HL-60 (cell line): ENCODE data around the gene CHCHD3.

Source experiments
- DNase-seq, 2 experiments: peaks; one replicate each; pipeline ENCODE4 v3.0.0-alpha.2; 2010 to 2020; ENCODE audit warnings: low read depth in 1 of 2, low spot score in 1 of 2
- H3K27ac ChIP-seq: fragments of 250-450 bp; sonication (Bioruptor Pico); replicated peaks from 2 replicates; pipeline ENCODE4 v1.5.1; 2020; ENCODE audit warnings: mild to moderate bottlenecking, moderate library complexity
- H3K27me3 ChIP-seq: fragments of 250-450 bp; sonication (Bioruptor Pico); 2 replicates; pipeline ENCODE4 v1.5.1; 2021; ENCODE audit warnings: mild to moderate bottlenecking, moderate library complexity; ENCODE audit not compliant: insufficient read depth, poor library complexity, severe bottlenecking
- H3K4me3 ChIP-seq: replicated peaks from 2 replicates; pipeline ENCODE4 v1.5.1; 2011; ENCODE audit warnings: mild to moderate bottlenecking, control low read depth, low read length; ENCODE audit not compliant: insufficient read depth
- GABPA ChIP-seq: IDR thresholded peaks from 2 replicates; pipeline ENCODE4 v1.6.1; 2012; ENCODE audit warnings: low read depth
- POLR2AphosphoS5 ChIP-seq: IDR thresholded peaks from 2 replicates; pipeline ENCODE4 v1.6.1; 2012; ENCODE audit warnings: low read depth
- REST ChIP-seq: IDR thresholded peaks from 2 replicates; pipeline ENCODE4 v1.6.1; 2012; ENCODE audit warnings: low read depth; ENCODE audit not compliant: insufficient replicate concordance
- SPI1 ChIP-seq: IDR thresholded peaks from 2 replicates; pipeline ENCODE4 v1.6.1; 2012; ENCODE audit warnings: low read depth, mild to moderate bottlenecking, borderline replicate concordance
- TF ChIP-seq, protein P1 (sequence below): IDR thresholded peaks from one replicate; pipeline ENCODE4 v1.5.1; 2011; ENCODE audit warnings: low read length, control low read depth, inconsistent platforms; ENCODE audit not compliant: insufficient read depth

CHCHD3 gene

DNA sequence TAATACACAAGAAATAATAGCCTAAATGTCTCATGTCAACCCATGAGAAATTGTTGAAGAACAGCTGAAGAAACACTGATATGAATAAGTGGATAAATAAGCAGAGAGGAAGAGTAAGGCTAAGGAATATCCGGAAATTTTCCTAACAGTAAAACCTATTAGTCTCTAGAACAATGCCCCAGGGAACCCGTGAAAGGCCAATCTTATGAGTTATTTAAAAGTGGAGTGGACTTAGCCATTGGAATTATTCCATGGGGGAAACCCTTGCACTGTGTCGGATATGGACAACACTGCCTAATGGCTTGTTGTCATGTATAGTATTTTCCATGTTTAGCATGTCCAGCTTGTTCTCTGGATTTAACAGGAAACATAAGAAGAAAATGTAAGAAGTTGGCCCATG lies 288.4 kb downstream of the CHCHD3 start:
- H3K27ac ChIP-seq = no peak overlapping the region
- TF ChIP-seq POLR2AphosphoS5 (no peak), SPI1 (no peak), REST (no peak), GABPA (no peak)
- TF ChIP-seq, protein P1, sequence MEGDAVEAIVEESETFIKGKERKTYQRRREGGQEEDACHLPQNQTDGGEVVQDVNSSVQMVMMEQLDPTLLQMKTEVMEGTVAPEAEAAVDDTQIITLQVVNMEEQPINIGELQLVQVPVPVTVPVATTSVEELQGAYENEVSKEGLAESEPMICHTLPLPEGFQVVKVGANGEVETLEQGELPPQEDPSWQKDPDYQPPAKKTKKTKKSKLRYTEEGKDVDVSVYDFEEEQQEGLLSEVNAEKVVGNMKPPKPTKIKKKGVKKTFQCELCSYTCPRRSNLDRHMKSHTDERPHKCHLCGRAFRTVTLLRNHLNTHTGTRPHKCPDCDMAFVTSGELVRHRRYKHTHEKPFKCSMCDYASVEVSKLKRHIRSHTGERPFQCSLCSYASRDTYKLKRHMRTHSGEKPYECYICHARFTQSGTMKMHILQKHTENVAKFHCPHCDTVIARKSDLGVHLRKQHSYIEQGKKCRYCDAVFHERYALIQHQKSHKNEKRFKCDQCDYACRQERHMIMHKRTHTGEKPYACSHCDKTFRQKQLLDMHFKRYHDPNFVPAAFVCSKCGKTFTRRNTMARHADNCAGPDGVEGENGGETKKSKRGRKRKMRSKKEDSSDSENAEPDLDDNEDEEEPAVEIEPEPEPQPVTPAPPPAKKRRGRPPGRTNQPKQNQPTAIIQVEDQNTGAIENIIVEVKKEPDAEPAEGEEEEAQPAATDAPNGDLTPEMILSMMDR = no peak
- H3K4me3 ChIP-seq = no peak overlapping the region
- H3K27me3 ChIP-seq = no peaks in the 10 kb centered on the region
- DNase-seq = no peak

DNA sequence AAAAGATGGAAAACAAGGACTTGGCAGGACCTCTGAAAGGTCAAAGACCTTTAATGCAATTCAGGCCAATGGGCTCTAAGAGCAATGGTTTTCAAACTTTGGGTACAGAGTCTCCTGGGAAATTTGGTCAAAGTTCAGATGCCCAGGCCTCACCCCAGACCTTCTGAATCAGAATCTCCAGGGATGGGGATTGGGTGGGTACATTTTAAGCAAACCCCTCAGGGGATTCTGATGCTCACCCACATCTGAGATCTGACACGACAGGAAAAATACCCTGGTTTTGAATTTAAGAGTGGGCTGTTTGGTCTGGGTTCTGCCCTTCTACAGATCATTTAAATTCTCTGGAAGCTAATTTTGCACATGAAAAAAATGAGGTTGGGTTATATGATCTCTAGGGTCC lies 290.9 kb downstream of the CHCHD3 start:
- no peak for TF ChIP-seq REST
- TF ChIP-seq, protein P1 = no peak
- TF ChIP-seq SPI1 = no peak
- TF ChIP-seq POLR2AphosphoS5 = no peak
- no peak for TF ChIP-seq GABPA
- H3K27ac ChIP-seq = no peak overlapping the region
- no peaks in the 10 kb centered on the region for H3K27me3 ChIP-seq
- DNase-seq = no peak
- H3K4me3 ChIP-seq = no peak overlapping the region

DNA sequence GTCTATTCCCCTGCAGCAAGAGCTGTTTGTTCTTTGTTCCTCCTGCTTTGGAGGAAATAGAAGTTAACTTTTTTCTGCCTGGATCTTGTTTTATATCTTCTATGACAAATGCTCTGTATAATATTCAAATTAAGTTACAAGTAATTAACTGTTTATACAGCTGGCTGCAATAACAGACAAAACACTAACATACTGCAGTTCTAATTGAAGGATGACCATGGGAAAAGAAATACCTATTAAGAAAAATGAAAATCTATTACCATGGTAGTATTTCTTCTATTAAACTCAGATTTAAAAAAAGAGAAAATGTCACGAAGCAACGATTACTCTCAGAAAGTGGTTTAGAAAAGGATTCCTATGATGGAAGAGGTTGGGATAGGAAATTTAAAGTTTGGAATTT lies 291.8 kb downstream of the CHCHD3 start:
- Histone ChIP-seq H3K27me3 (no peaks in the 10 kb centered on the region), H3K4me3 (no peak overlapping the region), H3K27ac (no peak overlapping the region)
- TF ChIP-seq REST = no peak
- no peak for TF ChIP-seq POLR2AphosphoS5
- TF ChIP-seq, protein P1 = no peak
- no peak for TF ChIP-seq SPI1
- no peak for TF ChIP-seq GABPA
- no peak for DNase-seq
